ENCODE measurements around the gene BHLHE41.

BHLHE41 gene

GRCh38 chr12:26134540-26134939 lies 9.7 kb upstream of the BHLHE41 start:
- peak overlapping the region in 1 of 2 donors; percentile 29 for H3K4me3 ChIP-seq (ENCODE audit: low read length in 2 of 2)
- no peak overlapping the region for H3K9ac ChIP-seq (ENCODE audit: low read length in 2 of 2)
- peaks cover 7% of the 10 kb centered on the region for H3K4me1 ChIP-seq (ENCODE audit: control insufficient read depth, insufficient read depth, low read length)
- no peaks in the 10 kb centered on the region for H3K27me3 ChIP-seq (ENCODE audit: control insufficient read depth in 1 of 2, insufficient read depth in 2 of 2, low read length in 2 of 2)
- H3K9me3 ChIP-seq (ENCODE audit: control insufficient read depth in 2 of 2, low read length in 2 of 2), result no peaks in the 10 kb centered on the region
- peak overlapping the region; percentile 4 for H3K27ac ChIP-seq (ENCODE audit: low read length)
- no peaks in the 10 kb centered on the region for H3K36me3 ChIP-seq (ENCODE audit: control insufficient read depth in 2 of 2, insufficient read depth in 2 of 2, low read length in 2 of 2)

GRCh38 chr12:26133521-26133920 lies 8.7 kb upstream of the BHLHE41 start:
- Histone ChIP-seq H3K27me3 (ENCODE audit: control insufficient read depth in 1 of 2, insufficient read depth in 2 of 2, low read length in 2 of 2) (no peaks in the 10 kb centered on the region), H3K36me3 (ENCODE audit: control insufficient read depth in 2 of 2, insufficient read depth in 2 of 2, low read length in 2 of 2) (no peaks in the 10 kb centered on the region), H3K4me3 (ENCODE audit: low read length in 2 of 2) (no peak overlapping the region), H3K27ac (ENCODE audit: low read length) (no peak overlapping the region), H3K9me3 (ENCODE audit: control insufficient read depth in 2 of 2, low read length in 2 of 2) (no peaks in the 10 kb centered on the region), H3K4me1 (ENCODE audit: control insufficient read depth, insufficient read depth, low read length) (peaks cover 7% of the 10 kb centered on the region), H3K9ac (ENCODE audit: low read length in 2 of 2) (no peak overlapping the region)

DNA sequence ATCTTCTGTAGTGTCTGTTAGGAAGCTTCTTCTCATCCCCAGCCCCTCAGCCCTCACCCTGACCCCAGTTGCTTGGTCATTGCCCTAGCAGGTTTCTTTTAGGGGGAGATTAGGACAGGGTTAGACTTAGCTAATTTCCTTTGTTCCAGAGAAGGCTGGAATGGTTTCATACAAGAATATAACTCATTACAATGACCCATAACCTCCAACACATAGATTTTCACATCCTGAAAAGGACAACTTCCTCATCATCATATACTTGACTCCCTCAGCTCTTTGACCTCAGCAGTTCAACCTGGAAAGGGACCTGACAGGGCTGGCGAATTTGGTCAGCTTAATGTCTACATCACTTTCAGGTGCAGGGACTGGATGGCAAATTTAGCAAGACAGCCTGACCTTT lies 8.0 kb upstream of the BHLHE41 start:
- H3K4me1 ChIP-seq (ENCODE audit: control insufficient read depth, insufficient read depth, low read length), result peaks cover 7% of the 10 kb centered on the region
- H3K9ac ChIP-seq (ENCODE audit: low read length in 2 of 2), result no peak overlapping the region
- no peaks in the 10 kb centered on the region for H3K36me3 ChIP-seq (ENCODE audit: control insufficient read depth in 2 of 2, insufficient read depth in 2 of 2, low read length in 2 of 2)
- no peaks in the 10 kb centered on the region for H3K27me3 ChIP-seq (ENCODE audit: control insufficient read depth in 1 of 2, insufficient read depth in 2 of 2, low read length in 2 of 2)
- no peaks in the 10 kb centered on the region for H3K9me3 ChIP-seq (ENCODE audit: control insufficient read depth in 2 of 2, low read length in 2 of 2)
- H3K27ac ChIP-seq (ENCODE audit: low read length), result no peak overlapping the region
- no peak overlapping the region for H3K4me3 ChIP-seq (ENCODE audit: low read length in 2 of 2)

- Histone ChIP-seq H3K36me3 (ENCODE audit: control insufficient read depth in 2 of 2, insufficient read depth in 2 of 2, low read length in 2 of 2) (no peaks in the 10 kb centered on the region), H3K27me3 (ENCODE audit: control insufficient read depth in 1 of 2, insufficient read depth in 2 of 2, low read length in 2 of 2) (no peaks in the 10 kb centered on the region), H3K9me3 (ENCODE audit: control insufficient read depth in 2 of 2, low read length in 2 of 2) (no peaks in the 10 kb centered on the region), H3K27ac (ENCODE audit: low read length) (no peak overlapping the region), H3K4me3 (ENCODE audit: low read length in 2 of 2) (no peak overlapping the region), H3K9ac (ENCODE audit: low read length in 2 of 2) (no peak overlapping the region), H3K4me1 (ENCODE audit: control insufficient read depth, insufficient read depth, low read length) (peaks cover 9% of the 10 kb centered on the region)
These were observed 7.1 kb upstream of the BHLHE41 start for GRCh38 chr12:26131936-26132335.

GRCh38 chr12:26130728-26131127 lies 5.9 kb upstream of the BHLHE41 start:
- Histone ChIP-seq H3K27ac (ENCODE audit: low read length) (no peak overlapping the region), H3K9me3 (ENCODE audit: control insufficient read depth in 2 of 2, low read length in 2 of 2) (no peaks in the 10 kb centered on the region), H3K36me3 (ENCODE audit: control insufficient read depth in 2 of 2, insufficient read depth in 2 of 2, low read length in 2 of 2) (no peaks in the 10 kb centered on the region), H3K4me3 (ENCODE audit: low read length in 2 of 2) (no peak overlapping the region), H3K27me3 (ENCODE audit: control insufficient read depth in 1 of 2, insufficient read depth in 2 of 2, low read length in 2 of 2) (no peaks in the 10 kb centered on the region), H3K4me1 (ENCODE audit: control insufficient read depth, insufficient read depth, low read length) (peaks cover 13% of the 10 kb centered on the region), H3K9ac (ENCODE audit: low read length in 2 of 2) (no peak overlapping the region)

- no peaks in the 10 kb centered on the region for H3K27me3 ChIP-seq (ENCODE audit: control insufficient read depth in 1 of 2, insufficient read depth in 2 of 2, low read length in 2 of 2)
- H3K9me3 ChIP-seq (ENCODE audit: control insufficient read depth in 2 of 2, low read length in 2 of 2), result no peaks in the 10 kb centered on the region
- H3K9ac ChIP-seq (ENCODE audit: low read length in 2 of 2), result no peak overlapping the region
- no peak overlapping the region for H3K27ac ChIP-seq (ENCODE audit: low read length)
- H3K4me3 ChIP-seq (ENCODE audit: low read length in 2 of 2), result no peak overlapping the region
- peaks cover 21% of the 10 kb centered on the region for H3K4me1 ChIP-seq (ENCODE audit: control insufficient read depth, insufficient read depth, low read length)
- no peaks in the 10 kb centered on the region for H3K36me3 ChIP-seq (ENCODE audit: control insufficient read depth in 2 of 2, insufficient read depth in 2 of 2, low read length in 2 of 2)
These were observed 3.3 kb upstream of the BHLHE41 start for GRCh38 chr12:26128168-26128567.

DNA sequence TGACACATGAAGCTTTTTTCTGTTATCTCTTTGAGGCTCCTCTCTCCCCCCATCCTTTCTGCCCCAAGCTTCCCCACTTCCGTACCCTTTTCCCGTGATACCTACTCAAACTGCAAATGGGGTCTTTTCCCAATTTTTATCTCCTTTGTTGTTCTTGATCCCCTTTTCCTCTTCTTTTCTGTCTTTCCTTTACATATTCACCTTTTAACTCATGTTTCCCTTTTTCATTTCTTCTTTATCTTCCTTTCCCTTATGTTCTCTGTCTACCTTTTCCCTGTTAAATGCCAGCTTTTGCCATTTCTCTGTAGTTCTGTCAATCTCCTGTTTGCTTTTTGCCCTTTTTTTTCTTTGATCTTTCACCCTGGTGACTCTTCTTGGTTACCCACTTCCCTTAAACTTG lies 2.6 kb upstream of the BHLHE41 start:
- Histone ChIP-seq H3K36me3 (ENCODE audit: control insufficient read depth in 2 of 2, insufficient read depth in 2 of 2, low read length in 2 of 2) (no peaks in the 10 kb centered on the region), H3K27me3 (ENCODE audit: control insufficient read depth in 1 of 2, insufficient read depth in 2 of 2, low read length in 2 of 2) (no peaks in the 10 kb centered on the region), H3K27ac (ENCODE audit: low read length) (peak overlapping the region; percentile 98), H3K9ac (ENCODE audit: low read length in 2 of 2) (no peak overlapping the region), H3K9me3 (ENCODE audit: control insufficient read depth in 2 of 2, low read length in 2 of 2) (no peaks in the 10 kb centered on the region), H3K4me1 (ENCODE audit: control insufficient read depth, insufficient read depth, low read length) (peaks cover 28% of the 10 kb centered on the region), H3K4me3 (ENCODE audit: low read length in 2 of 2) (no peak overlapping the region)

DNA sequence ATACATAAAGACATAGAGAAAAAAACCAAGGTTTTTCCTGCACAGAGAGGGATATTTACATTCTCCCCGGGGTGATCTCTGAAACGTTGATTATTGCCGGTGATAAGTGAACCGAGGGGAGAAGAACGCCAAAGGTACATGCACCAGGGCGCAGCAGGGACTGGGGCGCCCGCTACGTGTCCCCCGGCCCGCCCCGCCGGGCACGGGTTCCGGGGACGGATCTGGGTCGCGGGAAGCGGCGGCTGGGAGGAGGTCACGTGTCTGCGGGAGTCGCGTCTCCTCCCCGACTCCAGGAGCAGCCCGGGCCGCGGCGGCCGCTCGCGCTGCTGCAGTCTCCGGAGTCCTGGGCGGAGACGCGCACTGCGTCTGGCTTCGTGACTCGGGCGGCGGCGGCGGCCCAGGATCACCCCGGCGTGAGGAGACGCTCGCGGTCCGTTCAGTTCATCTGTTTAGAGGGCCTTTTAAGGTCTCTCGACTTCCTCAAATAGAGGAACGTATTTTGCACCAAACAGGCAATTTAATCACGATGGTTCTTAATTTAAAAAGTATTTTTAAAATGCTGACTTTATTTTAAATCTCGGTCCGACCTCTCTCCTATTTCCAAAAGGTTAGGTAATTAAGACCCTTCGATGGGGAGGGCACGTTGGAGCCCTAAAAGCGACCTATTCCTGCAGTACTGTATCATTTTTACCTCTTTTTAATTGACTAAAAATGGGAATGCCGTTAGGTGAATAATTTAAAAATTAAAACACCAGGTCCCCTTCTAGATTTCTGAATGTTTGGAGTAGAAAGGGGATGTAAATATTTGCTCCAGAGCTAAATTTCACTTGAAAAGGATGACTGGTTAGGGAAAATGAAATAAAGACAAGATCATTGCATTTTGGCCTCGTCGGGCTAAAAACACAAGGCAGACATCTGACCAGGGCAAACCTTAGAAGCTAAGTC lies 1.8 kb upstream of the BHLHE41 start:
- no peaks in the 10 kb centered on the region for H3K36me3 ChIP-seq (ENCODE audit: control insufficient read depth in 2 of 2, insufficient read depth in 2 of 2, low read length in 2 of 2)
- H3K9ac ChIP-seq (ENCODE audit: low read length in 2 of 2), result peak overlapping the region; percentile 87 to 93
- H3K4me1 ChIP-seq (ENCODE audit: control insufficient read depth, insufficient read depth, low read length), result peaks cover 31% of the 10 kb centered on the region
- H3K27ac ChIP-seq (ENCODE audit: low read length), result peak overlapping the region; percentile 98
- H3K27me3 ChIP-seq (ENCODE audit: control insufficient read depth in 1 of 2, insufficient read depth in 2 of 2, low read length in 2 of 2), result no peaks in the 10 kb centered on the region
- H3K4me3 ChIP-seq (ENCODE audit: low read length in 2 of 2), result peak overlapping the region; percentile 89 to 92
- H3K9me3 ChIP-seq (ENCODE audit: control insufficient read depth in 2 of 2, low read length in 2 of 2), result no peaks in the 10 kb centered on the region

- Histone ChIP-seq H3K36me3 (ENCODE audit: control insufficient read depth in 2 of 2, insufficient read depth in 2 of 2, low read length in 2 of 2) (no peaks in the 10 kb centered on the region), H3K27me3 (ENCODE audit: control insufficient read depth in 1 of 2, insufficient read depth in 2 of 2, low read length in 2 of 2) (no peaks in the 10 kb centered on the region), H3K9ac (ENCODE audit: low read length in 2 of 2) (peak overlapping the region; percentile 87 to 93), H3K4me1 (ENCODE audit: control insufficient read depth, insufficient read depth, low read length) (peaks cover 34% of the 10 kb centered on the region), H3K9me3 (ENCODE audit: control insufficient read depth in 2 of 2, low read length in 2 of 2) (no peaks in the 10 kb centered on the region), H3K4me3 (ENCODE audit: low read length in 2 of 2) (peak overlapping the region; percentile 89 to 92), H3K27ac (ENCODE audit: low read length) (peak overlapping the region; percentile 98)
These were observed 833 bp upstream of the BHLHE41 start for GRCh38 chr12:26125400-26126339.

DNA sequence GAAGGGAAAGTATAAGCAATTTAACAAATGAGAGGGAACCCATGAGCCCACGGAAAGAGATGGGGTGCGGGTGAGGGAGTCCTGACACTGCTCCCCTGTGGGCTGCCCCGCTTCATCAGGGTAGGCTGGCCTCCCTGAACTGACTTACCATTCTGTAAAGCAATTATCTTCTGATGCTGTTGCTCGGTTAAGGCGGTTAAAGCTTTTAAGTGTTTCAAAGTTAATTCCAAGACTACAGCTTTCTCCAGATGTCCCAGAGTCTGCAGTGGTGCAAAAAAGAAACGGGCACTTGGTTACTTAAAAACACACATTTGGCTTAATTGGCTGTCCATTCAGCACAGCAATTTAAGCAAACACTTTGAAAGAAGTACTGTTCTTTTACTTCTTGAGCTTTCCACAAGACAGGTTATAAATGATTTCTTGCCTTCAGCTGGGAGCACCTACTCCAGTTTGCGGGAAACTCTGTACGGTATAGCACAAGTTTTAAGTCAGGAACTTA lies 1.3 kb downstream of the BHLHE41 start:
- Histone ChIP-seq H3K27me3 (ENCODE audit: control insufficient read depth in 1 of 2, insufficient read depth in 2 of 2, low read length in 2 of 2) (no peaks in the 10 kb centered on the region), H3K9ac (ENCODE audit: low read length in 2 of 2) (peak overlapping the region; percentile 61 to 80), H3K9me3 (ENCODE audit: control insufficient read depth in 2 of 2, low read length in 2 of 2) (no peaks in the 10 kb centered on the region), H3K27ac (ENCODE audit: low read length) (peak overlapping the region; percentile 84), H3K4me1 (ENCODE audit: control insufficient read depth, insufficient read depth, low read length) (peaks cover 34% of the 10 kb centered on the region), H3K36me3 (ENCODE audit: control insufficient read depth in 2 of 2, insufficient read depth in 2 of 2, low read length in 2 of 2) (no peaks in the 10 kb centered on the region), H3K4me3 (ENCODE audit: low read length in 2 of 2) (peak overlapping the region; percentile 58 to 92)
